Neuronal stem cell (in vitro differentiated cells): ENCODE measurements around the gene THADA.

Experiments
- DNase-seq: peaks from one replicate; pipeline ENCODE4 v3.0.0-alpha.2; 2013; ENCODE audit warnings: low spot score
- H2AFZ ChIP-seq: one replicate; pipeline ENCODE4 v1.6.1; 2013; ENCODE audit warnings: mild to moderate bottlenecking, low read length, inconsistent platforms
- H2AK5ac ChIP-seq: 2 replicates; pipeline ENCODE4 v1.6.1; 2013; ENCODE audit warnings: low read depth, mild to moderate bottlenecking, inconsistent platforms, low read length, moderate library complexity, mixed read lengths
- H2BK120ac ChIP-seq: 2 replicates; pipeline ENCODE4 v1.6.1; 2013; ENCODE audit warnings: low read depth, mild to moderate bottlenecking, inconsistent platforms, low read length, moderate library complexity, mixed read lengths
- H2BK12ac ChIP-seq: one replicate; pipeline ENCODE4 v1.6.1; 2013; ENCODE audit warnings: low read length, inconsistent platforms
- H2BK15ac ChIP-seq: 2 replicates; pipeline ENCODE4 v1.6.1; 2013; ENCODE audit warnings: mild to moderate bottlenecking, low read length, inconsistent platforms, mixed read lengths
- H2BK5ac ChIP-seq: one replicate; pipeline ENCODE4 v1.6.1; 2013; ENCODE audit warnings: inconsistent platforms, mild to moderate bottlenecking, low read length, moderate library complexity
- H3K14ac ChIP-seq: one replicate; pipeline ENCODE4 v1.6.1; 2013; ENCODE audit warnings: low read length, inconsistent platforms
- H3K18ac ChIP-seq: 2 replicates; pipeline ENCODE4 v1.6.1; 2013; ENCODE audit warnings: low read length, inconsistent platforms
- H3K23ac ChIP-seq: 2 replicates; pipeline ENCODE4 v1.6.1; 2013; ENCODE audit warnings: low read depth, mild to moderate bottlenecking, mixed read lengths, low read length, inconsistent platforms; ENCODE audit not compliant: poor library complexity
- H3K27ac ChIP-seq: replicated peaks from 3 replicates; pipeline ENCODE4 v1.5.1; 2013; ENCODE audit warnings: low read length, inconsistent platforms
- H3K27me3 ChIP-seq, 3 experiments: 2 replicates each; pipeline ENCODE4 v1.6.1; 2013; ENCODE audit warnings: low read length in 3 of 3, mild to moderate bottlenecking in 2 of 3, inconsistent platforms in 1 of 3, low read depth in 1 of 3, mixed read lengths in 1 of 3, moderate library complexity in 1 of 3; ENCODE audit not compliant: control insufficient read depth in 3 of 3, insufficient read depth in 3 of 3
- H3K36me3 ChIP-seq, 2 donors: replicated peaks in 1 of 2; 2 replicates each; pipeline ENCODE4 v1.6.1; 2013; ENCODE audit warnings: low read length in 2 of 2; ENCODE audit not compliant: control insufficient read depth in 2 of 2, insufficient read depth in 2 of 2
- H3K4ac ChIP-seq: 2 replicates; pipeline ENCODE4 v1.6.1; 2013; ENCODE audit warnings: inconsistent platforms, mild to moderate bottlenecking, low read length, moderate library complexity
- H3K4me1 ChIP-seq, 2 donors: 1 replicate in 1 of 2; 2 replicates in 1 of 2; pipeline ENCODE4 v1.6.1; 2013; ENCODE audit warnings: low read length in 2 of 2, low read depth in 1 of 2; ENCODE audit not compliant: control insufficient read depth in 2 of 2, insufficient read depth in 1 of 2
- H3K4me2 ChIP-seq: one replicate; pipeline ENCODE4 v1.6.1; 2013; ENCODE audit warnings: mild to moderate bottlenecking, low read length, inconsistent platforms; ENCODE audit not compliant: insufficient read depth, poor library complexity, severe bottlenecking
- H3K4me3 ChIP-seq, 2 donors: 2 replicates each; pipeline ENCODE4 v1.5.1; 2013; ENCODE audit warnings: low read length in 2 of 2, mild to moderate bottlenecking in 2 of 2, inconsistent platforms in 1 of 2, moderate library complexity in 1 of 2
- H3K79me1 ChIP-seq: one replicate; pipeline ENCODE4 v1.6.1; 2013; ENCODE audit warnings: low read depth, mild to moderate bottlenecking, inconsistent platforms, low read length, moderate library complexity
- H3K9ac ChIP-seq: one replicate; pipeline ENCODE4 v1.6.1; 2013; ENCODE audit warnings: mild to moderate bottlenecking, low read depth, low read length, inconsistent platforms; ENCODE audit not compliant: poor library complexity
- H3K9me3 ChIP-seq, 2 donors: replicated peaks in 1 of 2; 2 replicates each; pipeline versions ENCODE3 to v1.6.1; 2013; ENCODE audit warnings: low read length in 2 of 2, mild to moderate bottlenecking in 2 of 2, inconsistent platforms in 1 of 2, low read depth in 1 of 2, mixed read lengths in 1 of 2, moderate library complexity in 1 of 2; ENCODE audit not compliant: control insufficient read depth in 2 of 2, insufficient read depth in 1 of 2
- H4K8ac ChIP-seq: one replicate; pipeline ENCODE4 v1.6.1; 2013; ENCODE audit warnings: low read depth, mild to moderate bottlenecking, inconsistent platforms, low read length, moderate library complexity
- H4K91ac ChIP-seq: one replicate; pipeline ENCODE4 v1.6.1; 2013; ENCODE audit warnings: low read length, low read depth, mild to moderate bottlenecking, inconsistent platforms; ENCODE audit not compliant: poor library complexity
- WGBS, 2 donors: extraction: QIAGEN DNeasy Blood & Tissue Kit; methylation state at CpG; one replicate each; pipeline ENCODE4 v1.1.7; 2013; ENCODE audit warnings: missing lambda C conversion rate in 2 of 2, mixed read lengths in 1 of 2; ENCODE audit not compliant: insufficient read length in 2 of 2, insufficient replicate concordance in 1 of 2; ENCODE audit errors: extremely low coverage in 2 of 2; 5-methylcytosine and 5-hydroxymethylcytosine counted together

THADA gene

DNA sequence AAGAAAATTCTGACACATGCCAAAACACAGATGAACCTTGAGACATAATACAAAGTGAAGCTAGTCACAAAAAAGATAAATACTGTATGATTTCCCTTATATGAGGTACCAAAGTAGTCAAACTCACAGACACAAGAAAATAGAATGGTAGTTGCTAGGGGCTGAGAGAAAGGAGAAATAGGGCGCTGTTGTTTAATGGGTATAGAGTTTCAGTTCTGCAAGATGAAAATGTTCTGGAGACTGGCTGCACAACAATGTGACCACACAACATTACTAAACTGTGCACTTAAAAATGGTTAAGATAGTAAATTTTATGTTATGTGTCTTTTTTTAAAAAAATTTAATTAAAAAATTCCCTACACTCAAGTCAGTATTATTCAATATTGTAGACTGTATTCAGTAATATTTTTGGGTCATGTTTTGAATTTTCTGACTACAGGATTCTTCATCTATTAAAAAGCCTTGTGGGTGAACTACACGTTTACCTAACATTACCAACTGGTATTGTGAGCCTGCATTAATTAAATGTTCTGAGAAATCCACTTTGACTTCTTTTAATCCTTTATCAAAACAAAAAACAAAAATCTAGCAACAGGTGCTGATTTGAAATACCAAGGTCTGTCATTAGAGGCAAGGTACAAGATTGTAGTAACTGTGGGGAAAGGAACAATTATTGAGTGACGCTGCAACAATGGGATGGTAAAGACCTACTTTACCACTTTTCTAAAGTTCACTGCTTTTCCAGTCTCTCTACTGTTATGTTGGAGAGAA lies 228.6 kb downstream of the THADA start:
- Histone ChIP-seq H3K23ac (no peak overlapping the region), H3K27me3 (no peaks in the 10 kb centered on the region), H4K8ac (no peak overlapping the region), H3K27ac (no peak overlapping the region), H3K14ac (no peak overlapping the region), H3K4me3 (no peak overlapping the region), H3K9ac (no peak overlapping the region), H2BK12ac (no peak overlapping the region), H4K91ac (no peak overlapping the region), H3K79me1 (no peaks in the 10 kb centered on the region), H2BK5ac (no peak overlapping the region), H2AK5ac (no peak overlapping the region), H2AFZ (no peak overlapping the region), H3K4me1 (peaks cover 8 to 20% of the 10 kb centered on the region in 2 donors), H3K36me3 (no peaks in the 10 kb centered on the region), H3K9me3 (no peaks in the 10 kb centered on the region), H2BK15ac (no peak overlapping the region), H3K4ac (no peak overlapping the region), H3K4me2 (no peak overlapping the region), H3K18ac (no peak overlapping the region), H2BK120ac (no peak overlapping the region)
- no peak for DNase-seq
- WGBS, 2 donors = no CpG with 5 or more reads among the region's 3 CpGs

DNA sequence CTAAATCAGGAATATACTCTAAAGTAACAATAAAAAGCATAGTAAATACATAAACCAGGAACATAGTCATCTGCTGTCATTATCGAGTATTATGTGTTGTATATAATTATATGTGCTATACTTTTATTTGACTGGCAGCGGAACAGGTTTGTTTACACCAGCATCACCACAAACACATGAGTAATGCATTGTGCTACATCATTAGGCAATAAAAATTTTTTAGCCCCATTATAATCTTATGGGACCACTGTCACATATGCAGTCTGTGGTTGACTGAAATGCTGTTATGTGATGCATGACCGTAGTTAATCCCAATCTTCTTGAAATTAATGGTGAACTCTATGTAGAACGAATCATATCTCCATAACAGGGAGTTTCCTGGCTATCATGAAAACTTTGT lies 232.7 kb downstream of the THADA start:
- Histone ChIP-seq H3K4me1 (no peaks in the 10 kb centered on the region), H3K23ac (no peak overlapping the region), H3K27ac (no peak overlapping the region), H3K9me3 (no peaks in the 10 kb centered on the region), H3K79me1 (no peaks in the 10 kb centered on the region), H2BK12ac (no peak overlapping the region), H3K14ac (no peak overlapping the region), H3K18ac (no peak overlapping the region), H2BK15ac (no peak overlapping the region), H3K4me2 (no peak overlapping the region), H3K36me3 (no peaks in the 10 kb centered on the region), H2AFZ (no peak overlapping the region), H3K4me3 (no peak overlapping the region), H3K4ac (no peak overlapping the region), H3K27me3 (no peaks in the 10 kb centered on the region), H2BK120ac (no peak overlapping the region), H2AK5ac (no peak overlapping the region), H3K9ac (no peak overlapping the region), H4K8ac (no peak overlapping the region), H4K91ac (no peak overlapping the region), H2BK5ac (no peak overlapping the region)
- no peak for DNase-seq
- no CpG with 5 or more reads among the region's 4 CpGs for WGBS, 2 donors

DNA sequence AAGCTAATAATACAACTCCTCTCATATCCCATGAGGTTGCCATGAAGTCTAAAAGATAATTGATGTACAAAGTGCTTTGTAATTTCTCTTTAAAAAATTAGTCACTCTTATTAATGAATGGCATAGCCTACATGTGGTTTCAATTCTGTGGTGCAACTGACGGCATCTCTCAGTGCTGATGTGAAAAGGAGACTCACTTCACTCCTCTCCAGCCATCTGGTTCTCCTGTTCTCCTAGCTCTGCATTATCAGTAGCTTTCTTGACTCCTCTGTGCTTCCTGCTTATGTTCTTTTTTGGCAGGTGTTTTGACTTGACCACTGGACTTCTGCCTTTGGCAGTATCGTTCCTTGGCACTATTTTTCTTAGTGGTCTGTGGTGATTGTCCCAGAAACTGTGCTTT lies 234.6 kb downstream of the THADA start:
- Histone ChIP-seq H3K9me3 (no peaks in the 10 kb centered on the region), H4K8ac (no peak overlapping the region), H3K79me1 (no peaks in the 10 kb centered on the region), H2BK120ac (no peak overlapping the region), H3K27ac (no peak overlapping the region), H3K4me2 (no peak overlapping the region), H2AFZ (no peak overlapping the region), H3K36me3 (no peaks in the 10 kb centered on the region), H3K27me3 (no peaks in the 10 kb centered on the region), H3K14ac (no peak overlapping the region), H3K4me3 (no peak overlapping the region), H3K18ac (no peak overlapping the region), H3K23ac (no peak overlapping the region), H2AK5ac (no peak overlapping the region), H3K4ac (no peak overlapping the region), H2BK5ac (no peak overlapping the region), H3K9ac (no peak overlapping the region), H2BK12ac (no peak overlapping the region), H3K4me1 (no peaks in the 10 kb centered on the region), H4K91ac (no peak overlapping the region), H2BK15ac (no peak overlapping the region)
- whole genome bisulfite sequencing, 2 donors = no CpG with 5 or more reads among the region's 2 CpGs
- DNase-seq = no peak

DNA sequence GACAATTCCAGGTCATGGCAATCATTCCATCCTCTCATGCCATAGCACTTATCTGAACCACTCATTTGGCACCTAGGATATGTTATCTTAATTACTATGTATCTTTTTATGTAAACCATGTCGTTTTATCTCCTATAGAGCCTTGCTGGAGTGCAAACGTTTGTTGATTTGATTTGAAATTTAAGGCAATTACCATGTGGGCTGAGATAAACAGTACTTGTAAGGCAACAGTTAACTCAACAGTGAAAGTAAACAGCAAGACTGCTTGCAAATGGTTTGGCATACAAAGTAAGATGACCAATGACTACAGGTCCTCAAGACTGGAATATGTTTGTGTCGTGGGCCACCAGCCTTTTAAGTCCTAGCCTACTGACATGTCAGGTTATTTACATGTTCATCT lies 235.7 kb downstream of the THADA start:
- no peak overlapping the region for H3K4me2 ChIP-seq
- H2BK15ac ChIP-seq = no peak overlapping the region
- no peak overlapping the region for H2BK5ac ChIP-seq
- no peak overlapping the region for H3K23ac ChIP-seq
- no peak overlapping the region for H2BK12ac ChIP-seq
- H2AFZ ChIP-seq = no peak overlapping the region
- no peak overlapping the region for H3K14ac ChIP-seq
- no peak overlapping the region for H3K9ac ChIP-seq
- no peak overlapping the region for H4K8ac ChIP-seq
- no peak overlapping the region for H3K18ac ChIP-seq
- no peaks in the 10 kb centered on the region for H3K36me3 ChIP-seq
- no peak overlapping the region for H3K4me3 ChIP-seq
- no peak overlapping the region for H3K27ac ChIP-seq
- no peaks in the 10 kb centered on the region for H3K9me3 ChIP-seq
- DNase-seq = no peak
- H2BK120ac ChIP-seq = no peak overlapping the region
- WGBS, 2 donors = no CpG with 5 or more reads among the region's 3 CpGs
- no peak overlapping the region for H2AK5ac ChIP-seq
- H3K4ac ChIP-seq = no peak overlapping the region
- H4K91ac ChIP-seq = no peak overlapping the region
- H3K4me1 ChIP-seq = no peaks in the 10 kb centered on the region
- no peaks in the 10 kb centered on the region for H3K27me3 ChIP-seq
- H3K79me1 ChIP-seq = no peaks in the 10 kb centered on the region
